Loucy (cell line): Measurements from ENCODE around the gene KIFAP3.

Experiments used
- H2AFZ ChIP-seq: fragments of 200-600 bp; sonication (generic); 2 replicates; pipeline ENCODE4 v1.6.0; 2016; ENCODE audit warnings: antibody characterized with exemption, mild to moderate bottlenecking, low read length, moderate library complexity
- H3F3A ChIP-seq: fragments of 200-600 bp; 2 replicates; pipeline ENCODE4 v1.6.0; 2016; ENCODE audit warnings: antibody characterized with exemption, low read depth, mild to moderate bottlenecking
- H3K27me3 ChIP-seq: fragments of 200-600 bp; sonication (generic); 2 replicates; pipeline ENCODE4 v1.6.1; 2014; ENCODE audit warnings: low read length, mild to moderate bottlenecking; ENCODE audit not compliant: insufficient read depth, poor library complexity, severe bottlenecking
- H3K36me3 ChIP-seq: fragments of 200-600 bp; sonication (generic); 2 replicates; pipeline ENCODE4 v1.6.1; 2016; ENCODE audit warnings: low read length; ENCODE audit not compliant: insufficient read depth
- H3K4me1 ChIP-seq: fragments of 200-600 bp; sonication (generic); 2 replicates; pipeline ENCODE4 v1.5.1; 2014; ENCODE audit warnings: low read length, mild to moderate bottlenecking; ENCODE audit not compliant: insufficient read depth, poor library complexity, severe bottlenecking
- H3K4me2 ChIP-seq: fragments of 200-600 bp; sonication (generic); 2 replicates; pipeline ENCODE4 v1.6.0; 2014; ENCODE audit warnings: antibody characterized with exemption, low read length, low read depth, mild to moderate bottlenecking; ENCODE audit not compliant: poor library complexity, severe bottlenecking
- H3K4me3 ChIP-seq: fragments of 200-600 bp; sonication (generic); 2 replicates; pipeline ENCODE4 v1.5.1; 2014; ENCODE audit warnings: low read length, mild to moderate bottlenecking, mixed read lengths; ENCODE audit not compliant: poor library complexity, severe bottlenecking
- H3K79me2 ChIP-seq: fragments of 200-600 bp; sonication (generic); 2 replicates; pipeline ENCODE4 v1.6.1; 2014; ENCODE audit warnings: low read length; ENCODE audit not compliant: insufficient read depth
- H3K9ac ChIP-seq: fragments of 200-600 bp; sonication (generic); 2 replicates; pipeline ENCODE4 v1.6.0; 2014; ENCODE audit warnings: mild to moderate bottlenecking, low read depth, low read length, moderate library complexity; ENCODE audit not compliant: poor library complexity, severe bottlenecking
- H3K9me2 ChIP-seq: fragments of 200-600 bp; sonication (generic); replicated peaks from 2 replicates; pipeline ENCODE4 v1.6.1; 2016; ENCODE audit warnings: low read depth, low read length, mixed read lengths
- H3K9me3 ChIP-seq: fragments of 200-600 bp; sonication (generic); 2 replicates; pipeline ENCODE4 v1.6.1; 2014; ENCODE audit warnings: mild to moderate bottlenecking, antibody characterized with exemption, low read length, low read depth; ENCODE audit not compliant: insufficient read depth
- H4K20me1 ChIP-seq: fragments of 200-600 bp; sonication (generic); 2 replicates; pipeline ENCODE4 v1.6.0; 2014; ENCODE audit warnings: antibody characterized with exemption, low read length, mild to moderate bottlenecking; ENCODE audit not compliant: insufficient read depth, poor library complexity, severe bottlenecking
- EZH2phosphoT487 ChIP-seq: fragments of 200-600 bp; IDR thresholded peaks from 2 replicates; pipeline ENCODE4 v1.6.1; 2018; ENCODE audit warnings: antibody characterized with exemption, mild to moderate bottlenecking, moderate library complexity, borderline replicate concordance
- TF ChIP-seq, protein P1 (sequence below): fragments of 200-600 bp; sonication (generic); conservative IDR thresholded peaks from 2 replicates; pipeline ENCODE4 v1.5.1; 2014; ENCODE audit warnings: mild to moderate bottlenecking, antibody characterized with exemption, low read length

KIFAP3 gene

DNA sequence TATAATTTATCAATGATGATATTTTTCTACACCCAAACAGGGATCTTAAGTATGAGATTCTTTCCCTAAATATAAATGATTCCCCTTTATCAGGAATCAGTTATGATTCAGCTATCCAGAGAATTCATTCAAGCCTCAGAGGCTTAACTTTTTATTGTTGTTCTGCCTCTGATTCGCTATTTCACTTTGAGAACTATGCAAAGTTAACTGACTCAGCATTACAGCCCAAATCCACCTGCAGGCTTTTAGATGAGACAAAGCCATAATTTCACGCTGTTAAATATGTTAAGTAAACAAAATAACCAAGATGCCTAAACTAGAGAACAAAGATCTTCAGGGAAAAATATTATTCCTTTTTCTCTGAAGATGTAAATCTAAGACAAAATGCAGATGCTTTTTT is 189.3 kb downstream of the KIFAP3 start:
- H3K36me3 ChIP-seq: peaks cover 5% of the 10 kb centered on the region; the same call in 1 of the 2 replicates

DNA sequence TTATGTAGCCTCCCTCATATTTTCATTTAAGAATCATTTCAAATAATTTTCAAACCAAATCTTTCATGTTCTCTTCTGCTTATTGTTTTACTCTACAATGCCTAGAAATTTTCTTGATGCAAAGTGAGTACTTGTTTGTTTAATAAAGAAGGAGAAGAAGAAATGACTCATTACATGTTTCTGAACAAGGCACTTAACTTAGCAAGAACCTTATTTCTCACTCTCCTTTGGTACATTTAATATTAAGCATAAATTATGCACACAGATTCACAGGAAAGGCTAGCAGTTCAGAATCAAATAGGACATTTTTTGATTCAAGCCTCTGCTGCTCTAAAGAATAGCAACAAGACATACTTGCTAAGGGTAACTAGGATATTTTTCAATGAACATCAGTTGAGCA is 189.9 kb downstream of the KIFAP3 start:
- Histone ChIP-seq H3K9me2 (no peaks in the 10 kb centered on the region), H3K4me2 (peak overlapping the region; percentile 97), H3K79me2 (peaks cover 67% of the 10 kb centered on the region), H3K4me1 (peaks cover 53% of the 10 kb centered on the region), H4K20me1 (no peaks in the 10 kb centered on the region), H2AFZ (no peak overlapping the region), H3K27me3 (no peaks in the 10 kb centered on the region), H3K9ac (peak overlapping the region; percentile 13), H3K9me3 (no peaks in the 10 kb centered on the region), H3F3A (no peaks in the 10 kb centered on the region), H3K4me3 (peak overlapping the region; percentile 15), H3K36me3 (peaks cover 5% of the 10 kb centered on the region; the same call in 1 of the 2 replicates)
- TF ChIP-seq EZH2phosphoT487: no peak
- TF ChIP-seq, protein P1, sequence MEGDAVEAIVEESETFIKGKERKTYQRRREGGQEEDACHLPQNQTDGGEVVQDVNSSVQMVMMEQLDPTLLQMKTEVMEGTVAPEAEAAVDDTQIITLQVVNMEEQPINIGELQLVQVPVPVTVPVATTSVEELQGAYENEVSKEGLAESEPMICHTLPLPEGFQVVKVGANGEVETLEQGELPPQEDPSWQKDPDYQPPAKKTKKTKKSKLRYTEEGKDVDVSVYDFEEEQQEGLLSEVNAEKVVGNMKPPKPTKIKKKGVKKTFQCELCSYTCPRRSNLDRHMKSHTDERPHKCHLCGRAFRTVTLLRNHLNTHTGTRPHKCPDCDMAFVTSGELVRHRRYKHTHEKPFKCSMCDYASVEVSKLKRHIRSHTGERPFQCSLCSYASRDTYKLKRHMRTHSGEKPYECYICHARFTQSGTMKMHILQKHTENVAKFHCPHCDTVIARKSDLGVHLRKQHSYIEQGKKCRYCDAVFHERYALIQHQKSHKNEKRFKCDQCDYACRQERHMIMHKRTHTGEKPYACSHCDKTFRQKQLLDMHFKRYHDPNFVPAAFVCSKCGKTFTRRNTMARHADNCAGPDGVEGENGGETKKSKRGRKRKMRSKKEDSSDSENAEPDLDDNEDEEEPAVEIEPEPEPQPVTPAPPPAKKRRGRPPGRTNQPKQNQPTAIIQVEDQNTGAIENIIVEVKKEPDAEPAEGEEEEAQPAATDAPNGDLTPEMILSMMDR: no peak

More for the DNA sequence above, 189.3 kb downstream of the KIFAP3 start:
- H3F3A ChIP-seq: 0 out of 2 replicates have a peak, but pooled peaks cover 2% of the 10 kb centered on the region
- peak overlapping the region; percentile 13 for H3K9ac ChIP-seq
- no peak overlapping the region for H2AFZ ChIP-seq
- TF ChIP-seq EZH2phosphoT487: no peak
- TF ChIP-seq, protein P1: no peak
- peak overlapping the region; percentile 15 for H3K4me3 ChIP-seq
- no peaks in the 10 kb centered on the region for H4K20me1 ChIP-seq
- no peaks in the 10 kb centered on the region for H3K9me3 ChIP-seq
- no peaks in the 10 kb centered on the region for H3K9me2 ChIP-seq
- no peaks in the 10 kb centered on the region for H3K27me3 ChIP-seq
- H3K4me1 ChIP-seq: peaks cover 59% of the 10 kb centered on the region
- peaks cover 69% of the 10 kb centered on the region for H3K79me2 ChIP-seq
- peak overlapping the region; percentile 97 for H3K4me2 ChIP-seq

DNA sequence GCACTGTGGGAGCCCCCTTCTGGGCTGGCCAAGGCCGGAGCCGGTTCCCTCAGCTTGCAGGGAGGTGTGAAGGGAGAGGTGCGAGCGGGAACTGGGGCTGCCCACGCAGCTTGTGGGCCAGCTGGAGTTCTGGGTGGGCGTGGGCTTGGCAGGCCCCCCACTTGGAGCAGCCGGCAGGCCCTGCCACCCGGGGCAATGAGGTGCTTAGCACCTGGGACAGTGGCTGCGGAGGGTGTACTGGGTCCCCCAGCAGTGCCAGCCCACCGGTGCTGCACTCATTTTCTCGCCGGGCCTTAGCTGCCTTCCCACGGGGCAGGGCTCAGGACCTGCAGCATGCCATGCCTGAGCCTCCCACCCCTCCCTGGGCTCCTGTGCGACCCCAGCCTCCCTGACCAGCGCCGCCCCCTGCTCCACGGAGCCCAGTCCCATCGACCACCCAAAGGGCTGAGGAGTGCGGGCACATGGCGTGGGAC is 192.4 kb downstream of the KIFAP3 start:
- H3K4me2 ChIP-seq: no peak overlapping the region
- TF ChIP-seq, protein P1: no peak
- no peak for TF ChIP-seq EZH2phosphoT487
- H3K9me3 ChIP-seq: no peaks in the 10 kb centered on the region
- H2AFZ ChIP-seq: no peak overlapping the region
- no peak overlapping the region for H3K4me3 ChIP-seq
- no peaks in the 10 kb centered on the region for H3F3A ChIP-seq
- no peaks in the 10 kb centered on the region for H4K20me1 ChIP-seq
- H3K4me1 ChIP-seq: peaks cover 49% of the 10 kb centered on the region
- H3K9ac ChIP-seq: no peak overlapping the region
- H3K79me2 ChIP-seq: peaks cover 54% of the 10 kb centered on the region
- H3K36me3 ChIP-seq: peaks cover 10% of the 10 kb centered on the region; the same call in 1 of the 2 replicates
- no peaks in the 10 kb centered on the region for H3K9me2 ChIP-seq
- no peaks in the 10 kb centered on the region for H3K27me3 ChIP-seq
